ENCODE data around the gene MERTK. TPM values are rescaled to one million over a fixed set of nuclear protein-coding genes. Genes with fewer than 3 reads are reported as not detected.

MERTK gene
- total RNA-seq, 2 experiments from 2014 or later: 0.51 to 0.65 TPM

- CTCF ChIA-PET: no interaction called here
- POLR2A ChIA-PET: no interaction called here
Observed at GRCh38 chr2:111967018-111967417, 68.6 kb downstream of the MERTK start.

DNA sequence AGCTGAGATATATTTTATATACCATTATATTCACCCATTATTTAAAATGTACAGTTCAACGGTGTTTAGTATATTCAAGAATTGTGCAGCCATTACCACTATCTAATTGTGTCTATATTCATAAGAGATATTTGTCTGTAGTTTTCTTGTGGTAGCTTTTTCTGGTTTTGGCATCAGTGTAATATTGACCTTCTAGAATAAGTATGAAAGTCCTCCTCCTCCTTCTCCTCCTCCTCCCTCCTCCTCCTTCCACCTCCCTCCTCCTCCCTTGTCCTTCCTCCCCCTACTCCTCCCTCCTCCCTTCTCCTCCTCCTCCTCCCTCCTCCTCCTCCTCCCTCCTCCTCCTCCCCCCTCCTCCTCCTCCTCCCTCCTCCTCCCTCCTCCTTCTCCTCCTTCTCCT lies 72.0 kb downstream of the MERTK start:
- POLR2A ChIA-PET: no interaction called here
- CTCF ChIA-PET: no interaction called here

GRCh38 chr2:111972955-111973565 lies 74.7 kb downstream of the MERTK start:
- ChIA-PET CTCF (interaction anchor here (1.4 kb wide), 1 partner anchor 41 kb away, joined by 3 read pairs; no protein-coding TSS in a partner anchor), POLR2A (no interaction called here)

- ChIA-PET POLR2A (no interaction called here), CTCF (no interaction called here)
Observed at GRCh38 chr2:111973701-111974100, 75.3 kb downstream of the MERTK start.

GRCh38 chr2:111975053-111975552 lies 76.7 kb downstream of the MERTK start:
- ChIA-PET CTCF (interaction anchor here (0.7 kb wide), 1 partner anchor 38 kb away, joined by 4 read pairs; no protein-coding TSS in a partner anchor), POLR2A (no interaction called here)

GRCh38 chr2:111975819-111976218 lies 77.4 kb downstream of the MERTK start:
- ChIA-PET CTCF (no interaction called here), POLR2A (no interaction called here)

GRCh38 chr2:111977240-111977639 lies 78.8 kb downstream of the MERTK start:
- ChIA-PET CTCF (no interaction called here), POLR2A (no interaction called here)

DNA sequence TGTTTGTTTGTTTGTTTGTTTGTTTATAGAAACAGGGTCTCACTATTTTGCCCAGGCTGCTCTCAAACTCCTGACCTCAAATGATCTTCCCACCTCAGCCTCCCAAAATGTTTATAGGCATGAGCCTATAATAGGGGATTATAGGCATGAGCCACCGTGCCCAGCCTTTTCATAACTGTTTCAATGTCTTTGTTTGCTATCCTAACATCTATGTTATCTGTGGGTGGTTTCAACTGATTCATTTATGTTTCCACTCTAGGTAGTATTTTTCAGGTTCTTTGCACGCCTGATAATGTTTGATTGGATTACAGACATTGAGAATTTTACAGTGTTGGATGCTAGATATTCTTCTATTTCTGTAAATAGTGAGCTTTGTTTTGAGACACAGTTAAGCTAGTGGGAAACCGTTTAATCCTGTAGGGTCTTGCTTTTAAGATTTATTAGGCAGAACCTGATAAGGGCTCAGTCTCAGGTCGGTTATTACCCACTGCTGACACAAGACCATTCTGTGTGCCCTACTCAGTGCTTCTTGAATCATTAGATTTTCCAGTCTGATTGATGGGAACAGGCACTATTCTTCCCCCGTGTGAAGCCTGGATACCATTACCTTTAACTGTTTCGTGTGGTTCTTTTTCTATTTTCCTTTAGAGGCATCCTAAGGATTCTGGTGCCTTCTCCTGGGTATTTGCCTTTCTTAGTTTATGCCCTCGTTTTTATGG lies 80.2 kb downstream of the MERTK start:
- ChIA-PET CTCF (no interaction called here), POLR2A (no interaction called here)

- CTCF ChIA-PET: no interaction called here
- POLR2A ChIA-PET: no interaction called here
Observed at GRCh38 chr2:111981666-111982065, 83.3 kb downstream of the MERTK start.

GRCh38 chr2:111982822-111983221 lies 84.4 kb downstream of the MERTK start:
- CTCF ChIA-PET: no interaction called here
- POLR2A ChIA-PET: no interaction called here

DNA sequence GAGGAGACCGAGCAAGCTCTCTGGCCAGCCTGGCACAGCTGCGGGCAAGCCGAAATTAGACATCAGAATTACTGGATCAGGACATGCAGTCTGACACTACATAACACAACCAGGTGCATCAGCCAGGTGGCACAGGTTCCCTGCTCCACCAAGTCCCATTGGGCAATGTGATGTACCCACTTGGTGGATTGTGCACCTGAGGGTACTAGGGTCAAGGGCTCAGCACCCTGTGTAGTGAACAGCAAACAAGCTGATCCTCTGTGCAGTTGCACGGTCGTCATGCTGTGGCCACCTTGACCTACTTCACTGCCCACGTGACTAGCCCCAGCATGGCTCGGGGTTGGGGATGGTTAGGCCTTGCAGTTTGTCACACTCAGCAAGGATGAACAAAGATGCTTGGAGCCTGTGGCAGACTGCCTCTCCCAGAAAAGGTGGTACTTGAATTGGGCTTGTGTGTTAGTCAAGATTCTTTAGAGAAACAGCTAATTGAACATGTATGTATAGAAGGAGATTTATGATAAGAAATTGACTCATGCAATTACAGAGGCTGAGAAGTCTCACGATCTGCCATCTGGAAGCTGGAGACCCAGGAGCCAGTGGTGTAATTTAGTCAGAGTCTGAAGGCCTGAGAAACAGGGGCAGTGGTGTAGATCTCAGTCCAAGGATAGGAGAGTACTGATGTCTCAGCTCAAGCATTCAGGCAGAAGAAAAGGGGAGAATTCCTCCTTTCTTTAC lies 85.2 kb downstream of the MERTK start:
- ChIA-PET POLR2A (no interaction called here), CTCF (interaction anchor here (0.9 kb wide), 1 partner anchor 31 kb away, joined by 3 read pairs; no protein-coding TSS in a partner anchor)

GRCh38 chr2:111984213-111984604 lies 85.8 kb downstream of the MERTK start:
- ChIA-PET CTCF (interaction anchor here (0.9 kb wide), 1 partner anchor 31 kb away, joined by 3 read pairs; no protein-coding TSS in a partner anchor), POLR2A (no interaction called here)

- CTCF ChIA-PET: interaction anchor here (1.1 kb wide), 1 partner anchor 16 kb away, joined by 3 read pairs; no protein-coding TSS in a partner anchor
- POLR2A ChIA-PET: no interaction called here
Observed at GRCh38 chr2:111985514-111985913, 87.1 kb downstream of the MERTK start.

- POLR2A ChIA-PET: no interaction called here
- CTCF ChIA-PET: interaction anchor here (1.1 kb wide), 1 partner anchor 15 kb away, joined by 3 read pairs; no protein-coding TSS in a partner anchor
Observed at GRCh38 chr2:111986116-111986900, 87.9 kb downstream of the MERTK start.

- CTCF ChIA-PET: no interaction called here
- POLR2A ChIA-PET: no interaction called here
Observed at GRCh38 chr2:111990375-111990774, 92.0 kb downstream of the MERTK start.

GRCh38 chr2:111990856-111991255 lies 92.4 kb downstream of the MERTK start:
- ChIA-PET CTCF (no interaction called here), POLR2A (no interaction called here)

DNA sequence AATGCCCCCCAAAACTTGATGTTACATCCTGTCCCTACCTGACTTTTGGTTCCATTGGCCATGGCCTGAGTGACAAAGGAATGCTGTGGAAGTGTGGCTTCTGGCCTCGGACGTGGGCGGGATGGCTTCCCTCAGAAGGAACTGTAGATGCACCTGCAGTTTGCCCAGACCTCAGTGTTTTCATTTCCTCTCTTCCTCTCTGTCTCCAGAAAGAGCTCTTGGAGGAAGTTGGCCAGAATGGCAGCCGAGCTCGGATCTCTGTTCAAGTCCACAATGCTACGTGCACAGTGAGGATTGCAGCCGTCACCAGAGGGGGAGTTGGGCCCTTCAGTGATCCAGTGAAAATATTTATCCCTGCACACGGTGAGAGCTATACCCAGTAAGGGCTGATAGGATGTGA lies 95.6 kb downstream of the MERTK start:
- ChIA-PET CTCF (no interaction called here), POLR2A (no interaction called here)

- CTCF ChIA-PET: no interaction called here
- POLR2A ChIA-PET: no interaction called here
Observed at GRCh38 chr2:111995148-111995547, 96.7 kb downstream of the MERTK start.

DNA sequence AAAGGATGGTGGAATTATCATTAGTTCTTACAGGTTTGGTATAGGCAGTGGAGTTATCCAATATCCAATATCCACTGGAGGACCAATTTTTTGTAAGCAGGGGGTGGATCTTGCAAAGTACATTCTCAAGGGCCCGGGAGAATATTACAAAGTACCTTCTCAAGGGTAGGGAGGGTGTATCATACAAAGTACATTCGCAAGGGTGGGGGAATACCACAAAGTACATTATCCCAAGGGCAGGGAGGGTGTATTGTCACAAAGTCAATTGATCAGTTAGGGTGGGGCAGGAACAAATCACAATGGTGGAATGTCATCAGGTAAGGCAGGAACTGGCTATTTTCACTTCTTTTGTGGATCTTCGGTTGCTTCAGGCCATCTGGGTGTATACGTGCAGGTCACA lies 101.4 kb downstream of the MERTK start:
- POLR2A ChIA-PET: no interaction called here
- CTCF ChIA-PET: no interaction called here
